A549 (cell line): Measurements from ENCODE around the gene BIRC5. TPM values are rescaled to one million over a fixed set of nuclear protein-coding genes. Genes with fewer than 3 reads are reported as not detected.

Experiments used
- ATAC-seq, 2 experiments: fragments of 200-7000 bp in 1 of 2; fragments of >200 bp in 1 of 2; cut with Nextera tagmentation in 1 of 2; cut with Tn5 transposase in 1 of 2; 3 replicates each; pipeline versions ENCODE4 v1.8.0 to v1.9.1; 2018 to 2020; ENCODE audit warnings: mild to moderate bottlenecking in 1 of 2, moderate library complexity in 1 of 2
- CTCF ChIA-PET: fragments of 300-600 bp; sonication (Branson Sonifier 250); formaldehyde crosslinking; extraction: SDS; loops from one replicate; lab custom pipeline; 2021; ENCODE audit warnings: antibody characterized with exemption, inconsistent platforms; lab: Yijun Ruan, JAX
- POLR2A ChIA-PET: fragments of 350-600 bp; formaldehyde crosslinking; extraction: SDS; loops from one replicate; lab custom pipeline; 2021; ENCODE audit warnings: antibody characterized with exemption, inconsistent platforms; lab: Yijun Ruan, JAX
- DNase-seq, 2 experiments: peaks; one replicate each; pipeline versions ENCODE4 v3.0.0 to v3.0.0-alpha.2; 2011 to 2016; ENCODE audit warnings: low read depth in 1 of 2, low spot score in 1 of 2
- FAIRE-seq: peaks from 2 replicates; lab custom pipeline; 2011; peaks lifted over from hg19 to GRCh38; lab: Jason Lieb, UNC
- H3K27ac ChIP-seq, 2 experiments: fragments of >200 bp; sonication (Bioruptor Twin); formaldehyde crosslinking; 3 replicates each; pipeline ENCODE4 v1.5.1; 2016 to 2017
- H3K4me1 ChIP-seq: fragments of >200 bp; sonication (Bioruptor Twin); formaldehyde crosslinking; 3 replicates; pipeline ENCODE4 v1.6.1; 2016
- H3K4me2 ChIP-seq: fragments of >200 bp; sonication (Bioruptor Twin); formaldehyde crosslinking; 3 replicates; pipeline ENCODE4 v1.6.1; 2016
- H3K4me3 ChIP-seq: fragments of >200 bp; sonication (Bioruptor Twin); formaldehyde crosslinking; 3 replicates; pipeline ENCODE4 v1.5.1; 2016
- H3K9me3 ChIP-seq: fragments of >200 bp; sonication (Bioruptor Twin); formaldehyde crosslinking; 3 replicates; pipeline ENCODE4 v1.6.1; 2016
- CBX2 ChIP-seq: fragments of 200-600 bp; sonication (generic); IDR thresholded peaks from 2 replicates; pipeline ENCODE4 v1.6.1; 2016; ENCODE audit warnings: low read depth, mild to moderate bottlenecking, borderline replicate concordance
- ESRRA ChIP-seq: fragments of 150-350 bp; IDR thresholded peaks from 2 replicates; pipeline ENCODE4 v1.6.1; 2014; ENCODE audit warnings: mild to moderate bottlenecking, low read length, borderline replicate concordance
- FOSL2 ChIP-seq, 2 experiments: fragments of 450-650 bp in 1 of 2; fragments of >200 bp in 1 of 2; sonication (Bioruptor Twin) in 1 of 2; formaldehyde crosslinking; IDR thresholded peaks; 2 replicates each; pipeline versions ENCODE4 v1.5.0 to v1.6.1; 2016 to 2020; ENCODE audit warnings: mild to moderate bottlenecking in 1 of 2, moderate library complexity in 1 of 2
- FOXS1 ChIP-seq: fragments of 250-450 bp; sonication (Bioruptor Pico); IDR thresholded peaks from 2 replicates; pipeline ENCODE4 v1.5.0; 2020; ENCODE audit warnings: mild to moderate bottlenecking, moderate library complexity
- JUNB ChIP-seq: fragments of >200 bp; sonication (Bioruptor Twin); formaldehyde crosslinking; IDR thresholded peaks from 2 replicates; pipeline ENCODE4 v1.6.1; 2016
- KDM1A ChIP-seq: fragments of 200-600 bp; sonication (generic); IDR thresholded peaks from 2 replicates; pipeline ENCODE4 v1.6.1; 2016; ENCODE audit warnings: low read depth, mild to moderate bottlenecking
- KDM5A ChIP-seq: fragments of 200-600 bp; sonication (generic); IDR thresholded peaks from 2 replicates; pipeline ENCODE4 v1.6.1; 2016; ENCODE audit warnings: antibody characterized with exemption, mild to moderate bottlenecking
- MAX ChIP-seq: IDR thresholded peaks from 2 replicates; pipeline ENCODE4 v1.6.1; 2012
- MYC ChIP-seq: IDR thresholded peaks from 2 replicates; pipeline ENCODE4 v1.6.1; 2012; ENCODE audit warnings: mild to moderate bottlenecking, inconsistent platforms, low read length, improper control_type of control experiment, borderline replicate concordance
- NFE2L2 ChIP-seq: fragments of 150-350 bp; conservative IDR thresholded peaks from 2 replicates; pipeline ENCODE4 v1.6.1; 2014; ENCODE audit warnings: low read length
- PBX3 ChIP-seq: IDR thresholded peaks from 2 replicates; pipeline ENCODE4 v1.6.1; 2012
- POLR2A ChIP-seq: IDR thresholded peaks from 2 replicates; pipeline ENCODE4 v1.6.1; 2012; ENCODE audit warnings: mild to moderate bottlenecking, low read length
- POLR2AphosphoS2 ChIP-seq: conservative IDR thresholded peaks from 2 replicates; pipeline ENCODE4 v1.6.1; 2012; ENCODE audit warnings: low read length, improper control_type of control experiment, inconsistent platforms
- RAD21 ChIP-seq, 2 experiments: fragments of >200 bp in 1 of 2; sonication (Bioruptor Twin) in 1 of 2; formaldehyde crosslinking in 1 of 2; IDR thresholded peaks in 1 of 2; conservative IDR thresholded peaks in 1 of 2; 2 replicates in 1 of 2; 3 replicates in 1 of 2; pipeline ENCODE4 v1.6.1; 2012 to 2018; ENCODE audit warnings: inconsistent platforms in 1 of 2
- RCOR1 ChIP-seq: fragments of 150-350 bp; IDR thresholded peaks from 2 replicates; pipeline ENCODE4 v1.6.1; 2014; ENCODE audit warnings: antibody characterized with exemption, low read length, low read depth
- REST ChIP-seq: fragments of 200-600 bp; sonication (generic); IDR thresholded peaks from 2 replicates; pipeline ENCODE4 v1.6.1; 2016; ENCODE audit warnings: antibody characterized with exemption, mild to moderate bottlenecking, moderate library complexity
- SMC3 ChIP-seq: fragments of >200 bp; sonication (Bioruptor Twin); formaldehyde crosslinking; IDR thresholded peaks from 3 replicates; pipeline ENCODE4 v1.6.1; 2018; ENCODE audit warnings: inconsistent platforms
- ZFP36 ChIP-seq: fragments of 450-650 bp; IDR thresholded peaks from 2 replicates; pipeline ENCODE4 v1.6.1; 2014; ENCODE audit warnings: borderline replicate concordance; ENCODE audit not compliant: partially characterized antibody
- WGBS: methylation state at CpG from one replicate; pipeline ENCODE4 v1.1.6; 2017; ENCODE audit errors: missing lambda C conversion rate; 5-methylcytosine and 5-hydroxymethylcytosine counted together
- polyA plus RNA-seq, 4 experiments: library from polyadenylated mRNA; depleted of rRNA in 3 of 4; stranded (reverse); fragments of >200 nt; fragmentation: RNase III in 1 of 4; extraction: RNeasy Plus Mini Kit Qiagen cat#74134 plus additional on column Dnase treatment in 1 of 4; gene quantifications; 2 replicates in 3 of 4; 3 replicates in 1 of 4; pipeline ENCODE4 v1.2.3, GENCODE V29; 2011 to 2017

Gene BIRC5
- polyA plus RNA-seq, 2 of the 4 experiments (the other 2 are of a cell fraction): 51.9 to 109 TPM

- peaks cover 7% of the 10 kb centered on the region; the same call in 2 of the 3 replicates for H3K9me3 ChIP-seq
- H3K4me2 ChIP-seq: no peak overlapping the region
- DNase-seq (no peak), ATAC-seq (no peak), FAIRE-seq (no peak)
- ChIA-PET CTCF (interaction anchor here (0.6 to 11.6 kb wide), 27 partner anchors 10 to 459 kb away, joined by 3 to 190 read pairs (median 12); partner anchors contain the start of genes AFMID, BIRC5 and TK1), POLR2A (no interaction called here)
- H3K4me3 ChIP-seq: no peak overlapping the region
- peaks cover 10% of the 10 kb centered on the region for H3K4me1 ChIP-seq
- TF ChIP-seq MYC (no peak), RCOR1 (no peak), RAD21 (conservative IDR thresholded peaks at IDR 0.05 in 1 of 2, IDR thresholded peaks at IDR 0.05 in 1 of 2) (no peak), POLR2A (no peak), POLR2AphosphoS2 (no peak), NFE2L2 (no peak), JUNB (no peak), PBX3 (no peak), CBX2 (no peak), MAX (no peak), SMC3 (no peak), KDM1A (no peak), FOXS1 (CRISPR knock-in tag) (no peak), KDM5A (no peak), ZFP36 (no peak), ESRRA (no peak)
- no peak overlapping the region for H3K27ac ChIP-seq
- WGBS: 75% methylated on average over 15 of the region's 16 CpGs
Observed at GRCh38 chr17:78249074-78249817, 35.2 kb downstream of the BIRC5 start.

GRCh38 chr17:78249818-78250806 lies 36.1 kb downstream of the BIRC5 start:
- H3K27ac ChIP-seq: 0 out of 6 replicates have a peak overlapping the region, but pooled peaks of 1 of the 2 experiments have one; percentile 4
- FAIRE-seq: no peak
- peaks cover 7% of the 10 kb centered on the region; the same call in 2 of the 3 replicates for H3K9me3 ChIP-seq
- no peak for ATAC-seq
- WGBS: 54% methylated on average over 19 of the region's 20 CpGs
- CTCF ChIA-PET: interaction anchor here (0.7 to 11.6 kb wide), 91 partner anchors 9 to 576 kb away, joined by 3 to 190 read pairs (median 5); partner anchors contain the start of genes AFMID, BIRC5, TK1 and TMEM235
- peaks cover 10% of the 10 kb centered on the region for H3K4me1 ChIP-seq
- POLR2A ChIA-PET: interaction anchor here (0.9 kb wide), 1 partner anchor 292 kb away, joined by 3 read pairs; the partner anchor contains the start of gene TNRC6C
- no peak for DNase-seq
- peak overlapping the region; percentile 69; the same call in 2 of the 3 replicates for H3K4me2 ChIP-seq
- TF ChIP-seq REST: no peak
- TF ChIP-seq FOSL2 (IDR thresholded peaks at IDR 0.05): no peak
- TF ChIP-seq FOSL2 (CRISPR knock-in tag; IDR thresholded peaks at IDR 0.05): no peak
- no peak overlapping the region for H3K4me3 ChIP-seq
